KOPT-K1 (cell line): ENCODE data around the gene BCL2L12.

Source experiments
- H3K27ac ChIP-seq: fragments of 200-600 bp; sonication (generic); 2 replicates; pipeline ENCODE4 v1.5.1; 2016; ENCODE audit warnings: antibody characterized with exemption, mild to moderate bottlenecking, low read depth, low read length; ENCODE audit not compliant: poor library complexity, severe bottlenecking
- H3K36me3 ChIP-seq: fragments of 200-600 bp; sonication (generic); 2 replicates; pipeline ENCODE4 v1.5.1; 2017; ENCODE audit warnings: antibody characterized with exemption, mild to moderate bottlenecking, low read length, moderate library complexity; ENCODE audit not compliant: insufficient read depth
- H3K9me3 ChIP-seq: fragments of 200-600 bp; sonication (generic); 2 replicates; pipeline ENCODE4 v1.5.1; 2017; ENCODE audit warnings: antibody characterized with exemption, low read length, mild to moderate bottlenecking; ENCODE audit not compliant: insufficient read depth, poor library complexity, severe bottlenecking

Gene BCL2L12

DNA sequence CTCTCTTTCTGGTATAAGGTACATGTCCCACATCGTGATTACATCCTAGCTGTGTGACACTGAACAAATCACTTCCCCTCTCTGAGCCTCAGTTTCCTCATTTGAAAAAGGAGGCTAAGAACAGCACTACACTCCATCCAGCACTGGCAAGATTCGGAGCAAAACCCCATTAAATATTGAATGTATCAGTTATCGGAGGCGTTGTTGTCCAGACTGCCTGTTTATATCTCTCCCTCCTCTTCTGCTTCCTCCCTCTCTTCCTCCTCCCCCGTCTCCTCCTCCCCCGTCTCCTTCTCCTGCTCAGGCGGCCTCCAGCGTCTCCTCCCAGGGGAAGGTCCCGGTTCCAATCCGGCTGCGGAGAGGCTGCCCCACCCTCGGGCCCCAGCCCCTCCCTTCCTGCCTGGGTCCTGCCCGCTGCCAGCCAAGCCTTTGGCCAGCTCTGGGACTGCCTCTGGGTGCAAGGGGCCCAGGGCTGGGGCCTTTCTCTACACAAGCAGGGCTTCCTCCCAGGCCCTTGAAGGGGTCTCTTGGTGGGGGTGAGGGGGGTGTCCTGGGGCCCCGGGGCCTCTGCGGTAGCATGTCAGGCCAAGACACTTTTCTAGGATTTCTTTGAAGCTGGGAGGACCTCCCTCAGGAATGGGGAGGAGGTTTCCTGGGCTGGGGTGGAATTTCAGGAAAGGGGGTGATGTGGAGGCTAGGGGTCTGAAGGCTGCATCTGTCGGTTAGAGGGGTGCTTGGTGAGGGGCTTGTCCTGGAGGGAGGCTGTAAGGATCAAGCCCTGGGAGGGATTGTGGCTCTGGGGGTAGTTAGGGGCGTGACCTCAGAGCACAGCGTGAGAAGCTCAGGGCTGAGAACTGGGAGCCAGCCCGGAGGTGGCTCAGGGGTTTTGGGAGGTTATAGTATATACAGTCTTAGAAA, 27.7 kb upstream of the BCL2L12 start:
- H3K9me3 ChIP-seq = no peaks in the 10 kb centered on the region
- H3K27ac ChIP-seq = no peak overlapping the region
- H3K36me3 ChIP-seq = no peaks in the 10 kb centered on the region

DNA sequence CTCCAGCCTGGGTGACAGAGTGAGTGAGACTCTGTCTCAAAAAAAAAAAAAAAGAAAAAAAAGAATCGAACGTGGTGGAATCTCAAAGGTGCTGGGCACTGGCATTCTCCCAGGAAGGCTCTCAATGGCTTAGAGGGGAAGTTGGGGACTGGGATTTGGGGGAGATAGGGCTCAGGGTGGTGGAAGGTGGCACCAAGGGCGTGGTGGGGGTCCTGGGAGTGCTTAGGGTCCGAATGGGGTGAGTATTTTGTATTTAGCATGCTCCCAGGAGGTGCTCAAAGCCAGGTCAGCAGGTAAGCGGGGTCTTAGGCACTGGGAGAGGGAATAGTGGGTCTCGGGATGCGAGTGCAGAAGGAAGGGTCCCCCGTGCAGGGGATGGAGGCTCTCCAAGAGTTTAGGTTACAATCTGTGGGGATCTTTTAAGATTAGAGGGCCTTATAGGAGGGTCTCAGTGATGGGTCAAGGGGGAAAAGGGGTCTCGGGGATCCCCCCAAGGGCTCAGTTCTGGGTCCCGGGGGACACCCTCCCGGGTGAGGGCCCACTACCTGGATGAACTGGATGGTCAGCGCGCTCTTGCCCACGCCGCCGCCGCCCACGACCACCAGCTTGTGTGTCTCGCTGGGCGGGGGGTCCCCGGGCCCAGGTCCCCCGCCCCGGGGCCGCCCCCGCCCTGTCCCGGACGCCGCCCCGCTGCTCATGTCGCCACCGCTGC, 26.2 kb upstream of the BCL2L12 start:
- H3K9me3 ChIP-seq = no peaks in the 10 kb centered on the region
- peaks cover 4% of the 10 kb centered on the region; the same call in 1 of the 2 replicates for H3K36me3 ChIP-seq
- peak overlapping the region; percentile 91 for H3K27ac ChIP-seq

DNA sequence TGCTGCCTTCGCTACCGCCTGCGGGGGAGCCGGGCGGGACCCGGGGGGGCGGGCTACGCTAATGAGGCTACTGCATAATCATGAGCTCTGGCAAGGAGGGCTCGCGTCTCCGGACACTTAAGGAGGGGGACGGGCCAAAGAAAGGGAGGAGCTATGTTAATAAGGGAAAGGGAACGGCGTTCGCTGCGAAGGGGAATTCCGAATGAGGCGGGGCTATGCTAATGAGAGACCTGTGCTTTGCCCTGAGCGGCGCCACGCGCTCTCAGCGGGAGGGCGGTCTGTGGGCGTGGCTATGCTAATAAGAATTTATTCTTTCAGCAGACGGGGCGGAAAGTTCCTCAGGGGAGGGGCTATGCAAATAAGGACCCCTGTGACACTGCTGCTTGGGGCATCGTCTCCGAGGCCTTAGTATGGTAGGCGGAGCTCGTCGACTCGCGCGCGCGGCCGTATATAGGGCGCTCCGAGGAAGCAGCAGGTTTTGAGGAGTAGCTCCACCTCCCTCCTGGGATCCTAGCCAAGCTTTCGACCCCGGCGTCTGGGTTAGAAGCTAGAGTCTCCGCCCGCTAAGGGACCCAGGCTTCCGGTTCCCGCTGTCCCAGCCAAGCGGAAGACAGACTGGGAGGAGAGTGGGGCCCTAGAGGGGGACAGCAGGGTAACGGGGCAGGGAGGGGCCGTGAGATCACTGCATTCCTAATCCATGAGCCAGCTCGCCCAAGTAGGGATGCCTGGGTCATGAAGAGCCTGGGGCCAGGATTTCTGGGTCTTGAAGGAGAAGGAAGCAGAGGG, 25.4 kb upstream of the BCL2L12 start, which contains the start of gene RRAS:
Gene RRAS, minus strand, starts transcription at position 31 of the 786 bp plus-strand sequence. CDS start 45 bp downstream, outside the sequence.
- H3K27ac ChIP-seq = peak within 1 kb of the TSS; percentile 91
- H3K36me3 ChIP-seq = peaks cover 11% of the 10 kb centered on the region; the same call in 1 of the 2 replicates
- H3K9me3 ChIP-seq = no peaks in the 10 kb centered on the region

DNA sequence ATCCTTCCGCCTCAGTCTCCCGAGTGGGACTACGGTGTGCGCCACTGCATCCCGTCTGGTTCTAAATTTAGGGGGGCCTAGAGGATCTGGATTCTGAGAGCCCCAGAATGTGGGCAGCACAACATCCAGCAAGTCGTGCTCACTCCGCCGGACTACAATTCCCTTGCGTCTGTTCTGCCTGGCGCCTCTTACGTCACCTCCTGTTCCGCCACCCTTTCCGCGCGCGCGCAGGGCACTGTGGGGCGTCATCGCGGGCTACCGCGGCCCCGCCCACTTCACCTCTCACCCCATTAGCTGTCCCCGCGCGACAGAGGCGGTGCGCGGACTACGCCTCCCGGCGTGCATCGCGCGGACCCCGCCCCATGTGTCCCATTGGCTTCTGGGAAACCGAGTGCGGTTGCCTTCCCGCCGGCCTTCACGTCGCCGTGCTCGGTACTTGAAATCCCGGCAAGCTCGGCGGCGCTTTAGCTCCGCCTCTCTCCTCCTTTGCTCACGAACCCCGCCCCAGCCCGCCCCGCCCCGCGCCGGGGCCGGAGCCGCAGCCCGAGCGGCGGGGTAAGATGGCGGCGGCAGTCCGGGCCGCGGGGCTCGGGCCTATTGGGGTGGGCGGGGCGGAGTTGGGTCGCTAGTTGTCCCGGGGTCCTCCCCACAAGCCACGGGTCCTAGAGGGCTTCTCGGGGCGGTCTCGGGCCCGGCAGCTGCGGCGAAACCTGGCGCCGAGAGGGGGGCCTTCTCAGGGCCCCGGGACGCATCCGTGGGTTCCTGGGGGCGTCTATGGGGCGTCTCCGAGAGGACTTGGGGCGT, 23.8 kb upstream of the BCL2L12 start, which contains the start of gene SCAF1:
Gene SCAF1, plus strand, starts transcription at position 522 of the 804 bp plus-strand sequence. CDS start 2,818 bp downstream, outside the sequence.
- Histone ChIP-seq H3K27ac (peak within 1 kb of the TSS; percentile 91), H3K9me3 (no peaks in the 10 kb centered on the region), H3K36me3 (peaks cover 27% of the 10 kb centered on the region)

DNA sequence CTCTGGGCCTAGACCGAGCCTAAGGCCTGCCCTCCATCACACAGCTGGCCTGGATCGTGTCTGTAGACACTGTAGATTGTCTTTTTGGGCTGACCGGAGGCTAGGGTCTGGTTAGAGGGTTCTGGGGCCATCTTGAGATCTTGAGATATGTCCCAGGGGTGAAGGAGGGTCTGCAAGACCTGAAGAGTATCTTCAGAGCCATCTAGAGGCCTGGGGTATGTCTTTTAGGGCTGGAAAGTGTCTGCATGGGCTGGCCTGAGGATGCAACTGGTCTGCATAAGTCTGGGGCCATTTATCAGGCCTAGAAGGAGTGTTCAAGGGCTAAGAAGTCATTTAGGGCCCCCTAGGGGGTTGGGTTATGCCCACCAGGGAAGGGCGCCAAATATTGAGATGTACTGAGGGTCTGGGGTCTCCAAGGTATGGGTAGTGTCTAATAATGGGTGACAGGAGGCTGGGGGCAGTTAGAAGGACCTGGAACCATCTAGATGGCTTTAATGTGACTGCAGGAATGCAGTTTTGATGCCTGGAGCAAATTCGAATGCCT, 23.2 kb upstream of the BCL2L12 start:
- Histone ChIP-seq H3K36me3 (peaks cover 34% of the 10 kb centered on the region), H3K9me3 (no peaks in the 10 kb centered on the region), H3K27ac (peak overlapping the region; percentile 90)

DNA sequence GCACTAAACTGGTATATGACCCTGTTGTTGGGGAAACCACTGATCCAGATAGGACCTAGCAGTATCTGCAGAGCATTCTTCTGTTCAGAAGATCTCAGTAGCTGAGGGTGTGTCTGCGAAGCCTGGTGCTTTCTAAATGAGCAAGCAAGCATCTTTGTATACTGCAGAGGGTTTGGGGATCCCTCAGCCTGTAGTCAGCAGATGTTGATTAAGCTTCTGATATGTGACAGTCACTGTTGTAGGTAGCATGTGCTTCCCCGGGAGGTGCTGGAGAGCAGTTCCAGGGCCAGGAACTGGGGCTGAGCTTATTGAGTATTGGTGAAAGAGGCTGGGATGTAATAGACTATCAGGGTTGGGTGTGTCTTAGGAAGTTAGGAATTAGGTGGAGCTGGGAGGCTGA, 22.3 kb upstream of the BCL2L12 start:
- Histone ChIP-seq H3K36me3 (peaks cover 40% of the 10 kb centered on the region), H3K9me3 (no peaks in the 10 kb centered on the region), H3K27ac (no peak overlapping the region)

DNA sequence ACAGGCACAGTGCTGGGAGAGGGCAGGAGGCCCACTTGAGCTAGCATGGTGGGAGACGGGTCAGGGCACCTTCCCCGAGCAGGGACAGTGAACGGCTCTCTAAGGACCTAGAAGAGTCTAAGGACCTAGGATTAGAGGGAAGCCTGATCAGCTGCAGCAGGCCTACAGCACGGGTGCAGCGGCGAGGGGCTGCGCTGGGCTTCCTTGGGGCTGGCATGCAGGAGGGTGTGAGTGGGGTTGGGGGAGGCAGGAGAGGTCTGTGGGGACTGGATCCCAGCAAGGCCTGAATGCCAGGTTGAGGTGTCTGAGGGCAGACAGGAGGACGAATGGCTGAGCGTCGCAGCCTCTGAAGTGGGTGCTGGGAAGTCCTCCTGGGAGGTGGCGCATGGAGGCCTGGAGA, 20.1 kb upstream of the BCL2L12 start:
- Histone ChIP-seq H3K9me3 (no peaks in the 10 kb centered on the region), H3K27ac (no peak overlapping the region), H3K36me3 (peaks cover 61% of the 10 kb centered on the region)

DNA sequence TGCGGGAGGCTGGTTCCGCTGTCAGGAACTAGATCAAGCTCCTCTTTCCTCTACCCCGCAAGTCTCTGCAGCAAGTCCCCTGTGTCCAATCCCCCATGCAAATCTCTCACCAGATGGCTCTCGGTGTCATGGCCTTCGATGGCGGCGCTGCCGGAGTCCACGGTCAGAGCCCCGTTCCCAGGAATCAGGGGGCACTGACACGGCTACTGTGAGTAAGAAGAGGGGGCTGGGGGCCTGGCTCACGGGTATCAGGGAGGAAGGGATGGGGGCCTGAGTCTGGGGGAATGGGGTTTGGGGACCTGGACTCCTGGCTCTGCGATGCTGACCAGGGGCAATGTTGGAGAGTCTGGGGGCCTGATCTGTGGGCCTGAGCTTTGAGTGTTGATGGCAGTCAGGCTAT, 19.7 kb upstream of the BCL2L12 start:
- Histone ChIP-seq H3K27ac (no peak overlapping the region), H3K36me3 (peaks cover 63% of the 10 kb centered on the region), H3K9me3 (no peaks in the 10 kb centered on the region)

DNA sequence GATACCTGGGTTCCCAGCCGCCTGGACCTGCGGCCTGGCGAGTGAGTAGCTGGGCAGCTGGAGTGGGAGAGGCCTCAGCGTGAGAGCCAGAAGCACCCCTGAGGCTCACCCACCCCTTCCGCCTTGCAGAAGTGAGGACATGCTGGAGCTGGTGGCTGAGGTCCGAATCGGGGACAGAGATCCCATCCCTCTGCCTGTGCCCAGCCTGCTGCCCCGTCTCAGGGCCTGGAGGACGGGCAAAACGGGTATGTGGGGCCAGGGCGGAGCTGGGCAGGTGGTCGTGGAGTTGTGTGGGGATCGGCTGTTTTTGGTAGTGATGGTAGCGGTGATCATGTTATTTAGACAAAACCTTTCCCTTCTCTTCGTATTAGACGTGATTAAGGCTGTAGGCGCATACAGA, 19.1 kb upstream of the BCL2L12 start:
- Histone ChIP-seq H3K9me3 (no peaks in the 10 kb centered on the region), H3K36me3 (peaks cover 69% of the 10 kb centered on the region), H3K27ac (no peak overlapping the region)

DNA sequence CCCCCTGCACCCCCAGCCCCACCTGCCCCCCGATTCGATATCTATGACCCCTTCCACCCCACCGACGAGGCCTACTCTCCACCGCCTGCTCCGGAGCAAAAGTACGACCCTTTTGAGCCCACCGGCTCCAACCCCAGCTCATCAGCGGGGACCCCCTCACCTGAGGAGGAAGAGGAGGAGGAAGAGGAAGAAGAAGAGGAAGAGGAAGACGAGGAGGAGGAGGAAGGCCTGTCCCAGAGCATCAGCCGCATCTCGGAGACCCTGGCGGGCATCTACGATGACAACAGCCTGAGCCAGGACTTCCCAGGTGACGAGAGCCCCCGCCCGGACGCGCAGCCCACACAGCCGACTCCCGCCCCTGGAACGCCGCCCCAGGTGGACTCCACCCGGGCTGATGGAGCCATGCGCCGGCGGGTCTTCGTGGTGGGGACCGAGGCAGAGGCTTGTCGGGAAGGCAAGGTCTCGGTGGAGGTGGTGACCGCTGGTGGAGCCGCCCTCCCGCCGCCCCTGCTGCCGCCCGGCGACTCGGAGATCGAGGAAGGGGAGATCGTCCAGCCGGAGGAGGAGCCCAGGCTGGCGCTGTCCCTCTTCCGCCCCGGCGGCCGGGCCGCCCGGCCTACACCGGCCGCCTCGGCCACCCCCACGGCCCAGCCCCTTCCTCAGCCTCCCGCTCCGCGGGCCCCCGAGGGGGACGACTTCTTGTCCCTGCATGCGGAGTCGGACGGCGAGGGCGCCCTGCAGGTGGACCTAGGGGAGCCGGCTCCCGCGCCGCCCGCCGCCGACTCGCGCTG, 14.5 kb upstream of the BCL2L12 start:
- H3K27ac ChIP-seq = no peak overlapping the region
- peaks cover 91% of the 10 kb centered on the region for H3K36me3 ChIP-seq
- H3K9me3 ChIP-seq = no peaks in the 10 kb centered on the region

DNA sequence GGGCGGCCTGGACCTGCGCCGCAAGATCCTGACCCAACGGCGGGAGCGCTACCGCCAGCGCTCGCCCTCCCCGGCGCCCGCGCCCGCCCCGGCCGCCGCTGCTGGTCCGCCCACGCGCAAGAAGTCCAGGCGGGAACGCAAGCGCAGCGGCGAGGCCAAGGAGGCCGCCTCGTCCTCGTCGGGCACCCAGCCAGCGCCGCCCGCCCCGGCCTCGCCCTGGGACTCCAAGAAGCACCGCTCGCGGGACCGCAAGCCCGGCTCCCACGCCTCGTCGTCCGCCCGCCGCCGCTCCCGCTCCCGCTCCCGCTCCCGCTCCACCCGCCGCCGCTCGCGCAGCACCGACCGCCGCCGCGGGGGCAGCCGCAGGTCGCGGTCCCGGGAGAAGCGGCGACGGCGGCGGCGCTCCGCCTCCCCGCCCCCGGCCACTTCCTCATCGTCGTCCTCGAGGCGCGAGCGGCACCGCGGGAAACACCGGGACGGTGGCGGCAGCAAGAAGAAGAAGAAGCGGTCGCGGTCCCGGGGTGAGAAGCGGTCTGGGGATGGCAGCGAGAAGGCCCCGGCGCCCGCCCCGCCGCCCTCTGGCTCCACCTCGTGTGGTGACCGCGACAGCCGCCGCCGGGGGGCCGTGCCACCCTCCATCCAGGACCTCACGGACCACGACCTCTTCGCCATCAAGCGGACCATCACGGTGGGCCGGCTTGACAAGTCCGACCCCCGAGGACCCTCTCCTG, 13.7 kb upstream of the BCL2L12 start:
- Histone ChIP-seq H3K27ac (no peak overlapping the region), H3K9me3 (no peaks in the 10 kb centered on the region), H3K36me3 (peaks cover 91% of the 10 kb centered on the region)

DNA sequence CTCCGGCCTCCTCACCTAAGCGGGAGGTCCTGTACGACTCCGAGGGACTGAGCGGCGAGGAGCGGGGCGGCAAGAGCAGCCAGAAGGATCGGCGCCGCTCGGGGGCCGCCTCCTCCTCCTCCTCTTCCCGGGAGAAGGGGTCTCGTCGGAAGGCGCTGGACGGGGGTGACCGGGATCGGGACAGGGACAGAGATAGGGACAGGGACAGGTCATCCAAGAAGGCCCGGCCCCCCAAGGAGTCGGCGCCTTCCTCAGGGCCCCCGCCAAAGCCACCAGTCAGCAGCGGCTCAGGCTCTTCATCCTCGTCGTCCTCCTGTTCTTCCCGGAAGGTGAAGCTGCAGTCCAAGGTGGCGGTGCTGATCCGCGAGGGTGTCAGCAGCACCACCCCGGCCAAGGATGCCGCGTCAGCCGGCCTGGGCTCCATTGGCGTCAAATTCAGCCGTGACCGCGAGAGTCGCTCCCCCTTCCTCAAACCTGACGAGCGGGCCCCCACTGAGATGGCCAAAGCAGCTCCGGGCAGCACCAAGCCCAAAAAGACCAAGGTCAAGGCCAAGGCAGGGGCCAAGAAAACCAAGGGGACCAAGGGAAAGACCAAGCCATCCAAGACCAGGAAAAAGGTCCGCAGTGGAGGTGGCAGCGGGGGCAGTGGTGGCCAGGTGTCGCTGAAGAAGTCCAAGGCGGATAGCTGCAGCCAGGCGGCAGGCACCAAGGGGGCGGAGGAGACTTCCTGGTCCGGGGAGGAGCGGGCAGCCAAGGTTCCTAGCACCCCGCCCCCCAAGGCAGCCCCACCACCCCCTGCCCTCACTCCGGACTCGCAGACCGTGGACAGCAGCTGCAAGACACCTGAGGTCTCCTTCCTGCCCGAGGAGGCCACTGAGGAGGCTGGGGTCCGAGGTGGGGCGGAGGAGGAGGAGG, 12.9 kb upstream of the BCL2L12 start:
- peaks cover 91% of the 10 kb centered on the region for H3K36me3 ChIP-seq
- H3K27ac ChIP-seq = no peak overlapping the region
- H3K9me3 ChIP-seq = no peaks in the 10 kb centered on the region
